Measurements from ENCODE around the gene DOCK3.
"Not testable (repeated sequence)": the region's sequence is repeated elsewhere in the genome, so short reads cannot be mapped to it uniquely, and the experiment has no call there.

Gene DOCK3

DNA sequence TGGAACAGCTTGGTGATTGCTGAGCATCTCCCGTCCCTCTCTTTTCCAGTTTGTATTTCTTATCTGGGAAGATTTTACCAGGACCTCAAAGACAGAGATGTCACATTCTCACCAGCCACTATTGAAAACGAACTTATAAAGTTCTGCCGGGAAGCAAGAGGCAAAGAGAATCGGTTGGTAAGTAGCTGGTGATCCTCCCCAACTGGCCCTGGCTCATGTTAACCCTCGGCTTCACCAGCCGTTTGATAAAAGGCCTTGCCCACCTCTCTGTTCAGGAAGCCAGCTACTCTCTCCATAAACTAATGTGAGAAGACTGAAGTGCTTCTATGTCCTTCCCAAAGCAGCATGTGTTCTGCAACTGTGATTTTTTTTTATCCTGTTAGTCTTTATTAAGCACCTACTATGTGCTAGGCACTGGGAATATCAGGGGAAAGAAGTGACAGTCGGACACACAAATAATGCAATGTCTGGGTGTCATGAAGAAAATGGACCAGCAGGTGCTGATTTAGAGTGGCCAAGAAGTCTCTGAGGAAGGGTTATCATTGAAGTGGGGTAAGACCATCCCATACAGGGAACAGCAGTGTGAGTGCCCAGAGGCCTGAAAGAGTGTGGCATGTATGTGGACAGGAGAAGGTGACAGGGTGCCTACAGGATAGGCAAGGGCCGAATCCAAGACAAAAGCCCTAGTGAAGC, 711.6 kb downstream of the DOCK3 start:
- Histone ChIP-seq H3K27ac (peak overlapping the region; percentile 92 to 93), H3K4me1 (peaks cover 0 to 64% (median 36%) of the 10 kb centered on the region in 4 donors), H3K4me3 (peak overlapping the region; percentile 77 to 89), H3K27me3 (no peaks in the 10 kb centered on the region), H3K36me3 (peaks cover 0 to 25% (median 10%) of the 10 kb centered on the region in 3 donors), H3K9me3 (no peaks in the 10 kb centered on the region)
- DNase-seq = no peak
- TF ChIP-seq, protein P1, sequence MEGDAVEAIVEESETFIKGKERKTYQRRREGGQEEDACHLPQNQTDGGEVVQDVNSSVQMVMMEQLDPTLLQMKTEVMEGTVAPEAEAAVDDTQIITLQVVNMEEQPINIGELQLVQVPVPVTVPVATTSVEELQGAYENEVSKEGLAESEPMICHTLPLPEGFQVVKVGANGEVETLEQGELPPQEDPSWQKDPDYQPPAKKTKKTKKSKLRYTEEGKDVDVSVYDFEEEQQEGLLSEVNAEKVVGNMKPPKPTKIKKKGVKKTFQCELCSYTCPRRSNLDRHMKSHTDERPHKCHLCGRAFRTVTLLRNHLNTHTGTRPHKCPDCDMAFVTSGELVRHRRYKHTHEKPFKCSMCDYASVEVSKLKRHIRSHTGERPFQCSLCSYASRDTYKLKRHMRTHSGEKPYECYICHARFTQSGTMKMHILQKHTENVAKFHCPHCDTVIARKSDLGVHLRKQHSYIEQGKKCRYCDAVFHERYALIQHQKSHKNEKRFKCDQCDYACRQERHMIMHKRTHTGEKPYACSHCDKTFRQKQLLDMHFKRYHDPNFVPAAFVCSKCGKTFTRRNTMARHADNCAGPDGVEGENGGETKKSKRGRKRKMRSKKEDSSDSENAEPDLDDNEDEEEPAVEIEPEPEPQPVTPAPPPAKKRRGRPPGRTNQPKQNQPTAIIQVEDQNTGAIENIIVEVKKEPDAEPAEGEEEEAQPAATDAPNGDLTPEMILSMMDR (IDR thresholded peaks at IDR 0.05) = no peak
- intact Hi-C loops (cut with DNase I; ENCODE audit: low total_unique reads) = loop anchor here (10.0 kb wide), 1 partner anchor 812 kb away; no protein-coding TSS in a partner anchor

DNA sequence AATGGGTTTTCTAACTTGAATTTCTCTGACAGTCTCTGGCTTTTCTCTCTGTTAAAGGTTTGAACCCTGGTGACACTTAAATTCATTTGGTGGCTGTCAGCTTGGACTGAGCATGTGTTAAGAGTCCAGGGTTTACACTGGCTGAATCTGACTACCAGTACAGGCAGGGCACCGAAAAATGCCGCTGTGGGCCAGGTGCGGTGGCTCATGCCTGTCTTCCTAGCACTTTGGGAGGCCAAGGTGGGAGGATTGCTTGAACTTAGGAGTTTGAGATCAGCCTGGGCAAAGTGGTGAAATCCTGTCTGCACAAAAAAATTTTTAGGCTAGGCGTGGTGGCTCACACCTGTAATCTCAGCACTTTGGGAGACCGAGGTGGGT, 712.1 kb downstream of the DOCK3 start:
- Histone ChIP-seq H3K4me1 (peaks cover 0 to 66% (median 37%) of the 10 kb centered on the region in 4 donors), H3K9me3 (no peaks in the 10 kb centered on the region), H3K36me3 (peaks cover 0 to 25% (median 10%) of the 10 kb centered on the region in 3 donors), H3K27ac (peak overlapping the region; percentile 92 to 93), H3K4me3 (peak overlapping the region; percentile 77 to 89), H3K27me3 (no peaks in the 10 kb centered on the region)
- TF ChIP-seq, protein P1 (IDR thresholded peaks at IDR 0.05) = no peak
- intact Hi-C loops (cut with DNase I; ENCODE audit: low total_unique reads) = loop anchor here (10.0 kb wide), 1 partner anchor 812 kb away; no protein-coding TSS in a partner anchor
- DNase-seq = peak in 1 of 2 donors; percentile 51

DNA sequence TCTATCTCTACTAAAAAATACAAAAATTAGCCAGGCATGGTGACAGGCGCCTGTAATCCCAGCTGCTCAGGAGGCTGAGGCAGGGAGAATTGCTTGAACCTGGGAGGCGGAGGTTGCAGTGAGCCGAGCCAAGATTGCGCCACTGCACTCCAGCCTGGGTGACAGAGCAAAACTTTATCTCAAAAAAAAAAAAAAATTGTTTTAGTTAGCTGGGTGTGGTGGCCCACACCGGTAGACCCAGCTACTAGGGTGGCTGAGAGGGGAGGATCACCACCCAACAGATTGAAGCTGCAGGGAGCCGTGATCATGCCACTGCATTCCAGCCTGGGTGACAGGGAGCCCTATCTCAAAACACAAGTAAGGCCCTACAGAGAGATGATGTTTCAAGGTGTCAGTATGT, 712.6 kb downstream of the DOCK3 start:
- intact Hi-C loops (cut with DNase I; ENCODE audit: low total_unique reads) = loop anchor here (10.0 kb wide), 1 partner anchor 812 kb away; no protein-coding TSS in a partner anchor
- not testable (repeated sequence) for H3K9me3 ChIP-seq, H3K27ac ChIP-seq, DNase-seq, H3K27me3 ChIP-seq
- Histone ChIP-seq H3K4me3 (peak overlapping the region in 1 of 2 donors; percentile 77), H3K4me1 (peaks cover 0 to 70% (median 41%) of the 10 kb centered on the region in 4 donors), H3K36me3 (peaks cover 0 to 29% (median 10%) of the 10 kb centered on the region in 3 donors)

DNA sequence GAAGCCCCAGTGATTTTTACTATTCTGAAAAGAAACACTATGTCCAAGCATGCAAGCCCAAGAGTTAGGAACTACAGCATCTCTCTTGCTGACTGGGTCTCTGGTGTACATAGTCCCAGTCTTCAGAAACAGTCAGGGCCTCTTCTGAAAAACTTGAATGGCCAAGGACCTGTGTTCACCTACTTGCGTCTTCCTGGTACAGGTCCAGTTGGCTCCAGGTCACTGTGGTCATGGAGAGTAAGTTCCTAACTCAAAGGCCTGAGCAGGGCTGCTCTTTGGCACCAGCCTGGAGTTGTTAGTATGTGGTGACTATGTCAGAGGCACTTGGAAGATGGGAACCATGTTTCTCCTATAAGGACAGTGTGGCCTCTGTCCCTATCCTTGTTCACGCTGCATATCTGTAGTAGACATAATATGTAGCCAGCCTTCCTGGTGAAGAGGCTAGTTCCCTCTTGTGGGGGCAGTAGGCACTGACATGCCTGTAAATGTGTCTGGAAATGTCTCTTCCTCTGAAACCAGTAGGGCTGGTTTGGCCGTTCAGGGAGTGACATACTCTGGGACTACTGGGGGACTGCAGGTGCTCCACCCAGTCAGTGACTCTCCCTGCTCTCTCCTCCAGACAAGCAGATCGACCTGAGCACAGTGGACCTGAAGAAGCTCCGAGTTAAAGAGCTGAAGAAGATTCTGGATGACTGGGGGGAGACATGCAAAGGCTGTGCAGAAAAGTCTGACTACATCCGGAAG, 713.7 kb downstream of the DOCK3 start:
- Histone ChIP-seq H3K4me1 (peaks cover 0 to 81% (median 53%) of the 10 kb centered on the region in 4 donors), H3K27ac (no peak overlapping the region), H3K36me3 (peaks cover 6 to 41% (median 20%) of the 10 kb centered on the region in 3 donors), H3K27me3 (no peaks in the 10 kb centered on the region), H3K9me3 (no peaks in the 10 kb centered on the region), H3K4me3 (no peak overlapping the region)
- peak in 1 of 2 donors; percentile 60 for DNase-seq
- TF ChIP-seq, protein P1 (IDR thresholded peaks at IDR 0.05) = no peak
- intact Hi-C loops (cut with DNase I; ENCODE audit: low total_unique reads) = loop anchor here (10.0 kb wide), 1 partner anchor 814 kb away; no protein-coding TSS in a partner anchor

DNA sequence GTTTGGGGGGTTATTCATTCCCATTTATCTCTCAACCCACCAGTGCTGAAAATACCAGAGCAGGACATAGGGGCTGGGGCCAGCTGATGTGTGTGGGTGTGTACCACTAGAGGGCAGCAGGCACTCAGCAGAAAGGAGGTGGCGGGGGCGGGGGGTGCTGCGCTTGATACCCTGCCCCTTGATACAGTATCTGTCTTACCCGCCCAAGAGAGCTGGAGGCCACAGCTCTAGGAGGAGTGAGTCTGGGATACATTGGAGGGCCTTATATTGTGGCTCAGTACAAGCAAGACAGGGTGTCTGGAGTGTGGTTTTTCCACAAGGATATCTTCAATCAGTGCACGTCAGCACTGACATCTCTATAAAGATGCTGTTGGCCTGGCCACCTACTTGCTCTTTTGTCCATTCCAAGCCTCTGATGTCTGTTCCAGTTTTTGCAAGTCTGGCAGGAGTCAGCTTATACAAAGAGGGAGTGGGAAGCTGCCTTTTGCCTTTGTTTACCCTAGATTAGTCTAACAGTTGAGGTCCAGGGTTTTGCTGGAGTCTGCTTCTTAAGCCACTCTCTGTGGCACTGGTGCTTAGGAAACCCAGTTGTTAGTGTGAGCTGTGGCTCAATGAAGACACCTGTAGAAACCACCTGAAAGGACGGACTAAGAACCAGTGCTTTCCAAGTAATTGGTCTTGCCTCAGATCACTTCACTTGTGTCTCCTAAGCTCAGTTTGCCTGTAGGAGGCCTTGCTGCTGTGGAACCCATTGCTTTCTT, 714.9 kb downstream of the DOCK3 start:
- peak overlapping the region; percentile 67 to 84 for H3K27ac ChIP-seq
- no peaks in the 10 kb centered on the region for H3K9me3 ChIP-seq
- H3K36me3 ChIP-seq = peaks cover 18 to 53% (median 32%) of the 10 kb centered on the region in 3 donors
- peaks cover 0 to 83% (median 56%) of the 10 kb centered on the region in 4 donors for H3K4me1 ChIP-seq
- H3K27me3 ChIP-seq = no peaks in the 10 kb centered on the region
- intact Hi-C loops (cut with DNase I; ENCODE audit: low total_unique reads) = loop anchor here (5.0 to 10.0 kb wide), 3 partner anchors 285 to 815 kb away; partner anchors contain the start of genes MAPKAPK3 and TEX264
- H3K4me3 ChIP-seq = no peak overlapping the region
- TF ChIP-seq, protein P1 (IDR thresholded peaks at IDR 0.05) = peak; percentile 44 to 61
- peak in 1 of 2 donors; percentile 40 for DNase-seq

All from tibial artery (tissue), 4 donors.